GF-D8 (cell line): Measurements from ENCODE around the gene NISCH.
A peak's percentile ranks its signal among the peaks of the same experiment; 100 is the strongest.

Experiments
- DNase-seq: peaks from one replicate; lab custom pipeline; 2025; lab: John Stamatoyannopoulos, UW

NISCH gene

GRCh38 chr3:52527039-52527731 lies 71.8 kb downstream of the NISCH start:
- no peak for DNase-seq

- no peak for DNase-seq
These were observed 72.6 kb downstream of the NISCH start for GRCh38 chr3:52527732-52528585.

GRCh38 chr3:52528586-52529375 lies 73.4 kb downstream of the NISCH start:
- no peak for DNase-seq

GRCh38 chr3:52529376-52530333 lies 74.3 kb downstream of the NISCH start:
- DNase-seq: peak; percentile 15

GRCh38 chr3:52530918-52531826 lies 75.8 kb downstream of the NISCH start:
- DNase-seq: no peak

- DNase-seq: no peak
These were observed 76.6 kb downstream of the NISCH start for GRCh38 chr3:52531860-52532516.

GRCh38 chr3:52532517-52532837 lies 77.1 kb downstream of the NISCH start:
- DNase-seq: no peak

GRCh38 chr3:52532838-52533622 lies 77.6 kb downstream of the NISCH start:
- DNase-seq: no peak

- DNase-seq: no peak
These were observed 78.3 kb downstream of the NISCH start, which contains the start of gene NT5DC2 for GRCh38 chr3:52533623-52534280. NT5DC2 (minus strand) TSS chr3:52533857; CDS start chr3:52533737, 120 bp downstream.

GRCh38 chr3:52534281-52535183 lies 79.1 kb downstream of the NISCH start:
- DNase-seq: no peak

GRCh38 chr3:52535411-52536111 lies 80.2 kb downstream of the NISCH start:
- no peak for DNase-seq

GRCh38 chr3:52536112-52536368 lies 80.6 kb downstream of the NISCH start:
- no peak for DNase-seq

GRCh38 chr3:52536369-52537164 lies 81.2 kb downstream of the NISCH start, which contains the start of gene UQCC5:
UQCC5 (plus strand) TSS chr3:52536605; CDS start chr3:52536756, 151 bp downstream.
- DNase-seq: peak; percentile 94

- no peak for DNase-seq
These were observed 81.8 kb downstream of the NISCH start for GRCh38 chr3:52537165-52537620.

GRCh38 chr3:52537726-52538421 lies 82.5 kb downstream of the NISCH start:
- DNase-seq: no peak
